NCI-H128 (cell line): Measurements from ENCODE around the gene ACOXL.

ENCODE experiments used
- DNase-seq: peaks from one replicate; lab custom pipeline; 2025; ENCODE audit not compliant: unreplicated experiment; lab: John Stamatoyannopoulos, UW

Gene ACOXL

DNA sequence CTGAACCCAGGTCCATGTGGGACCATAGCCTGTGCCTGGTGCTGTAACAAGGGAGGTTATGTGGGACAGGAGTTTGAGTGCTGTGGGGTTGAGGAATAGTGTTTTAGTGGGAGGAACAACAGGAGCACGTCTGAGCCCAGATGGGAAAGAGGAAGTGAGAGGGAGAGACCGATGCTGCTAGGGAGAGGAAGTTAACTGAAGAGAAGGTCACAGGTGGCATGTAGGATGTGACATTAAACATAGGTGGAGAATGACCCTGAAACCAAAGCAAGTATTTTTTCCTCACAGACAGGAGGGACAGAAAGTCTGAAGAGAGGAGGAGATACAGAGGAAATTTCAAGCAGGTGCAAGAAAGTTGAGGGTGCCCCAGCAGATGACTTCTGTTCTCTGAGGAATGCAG lies 87.8 kb downstream of the ACOXL start:
- DNase-seq, result no peak

DNA sequence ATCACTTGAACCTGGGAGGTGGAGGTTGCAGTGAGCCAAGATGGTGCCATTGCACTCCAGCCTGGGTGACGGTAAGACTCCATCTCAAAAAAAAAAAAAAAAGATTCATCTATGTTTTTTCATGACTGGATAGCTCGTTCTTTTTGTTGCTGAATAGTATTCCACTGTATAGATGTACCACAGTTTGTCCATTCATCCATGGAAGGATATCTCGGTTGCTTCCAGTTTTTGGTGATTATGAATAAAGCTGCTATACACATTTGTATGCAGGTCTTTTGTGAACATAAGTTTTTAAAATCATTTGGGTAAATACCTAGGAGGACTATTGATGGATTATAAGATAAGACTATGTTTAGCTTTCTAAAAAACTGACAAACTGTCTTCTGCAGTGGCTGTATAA lies 90.8 kb downstream of the ACOXL start:
- no peak for DNase-seq

DNA sequence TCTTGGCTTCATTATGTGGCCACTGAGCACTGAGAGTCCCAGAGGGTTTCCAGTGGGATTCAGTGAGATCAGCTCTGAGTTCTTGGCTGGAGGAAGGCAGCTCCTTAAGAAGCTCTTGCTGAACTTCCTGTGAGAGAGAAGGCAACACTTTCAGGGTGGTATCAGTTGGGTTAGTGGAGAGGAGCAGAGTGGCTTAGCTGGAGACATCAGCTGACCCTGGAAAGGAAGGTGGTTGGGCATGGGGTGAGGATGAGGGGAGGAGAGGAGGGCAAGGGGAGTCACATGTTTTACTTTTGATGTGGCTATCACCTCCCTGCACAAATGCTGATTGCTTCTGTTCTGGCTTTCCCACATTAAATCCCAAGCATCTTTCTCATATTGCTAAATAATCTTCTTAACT lies 95.1 kb downstream of the ACOXL start:
- no peak for DNase-seq

DNA sequence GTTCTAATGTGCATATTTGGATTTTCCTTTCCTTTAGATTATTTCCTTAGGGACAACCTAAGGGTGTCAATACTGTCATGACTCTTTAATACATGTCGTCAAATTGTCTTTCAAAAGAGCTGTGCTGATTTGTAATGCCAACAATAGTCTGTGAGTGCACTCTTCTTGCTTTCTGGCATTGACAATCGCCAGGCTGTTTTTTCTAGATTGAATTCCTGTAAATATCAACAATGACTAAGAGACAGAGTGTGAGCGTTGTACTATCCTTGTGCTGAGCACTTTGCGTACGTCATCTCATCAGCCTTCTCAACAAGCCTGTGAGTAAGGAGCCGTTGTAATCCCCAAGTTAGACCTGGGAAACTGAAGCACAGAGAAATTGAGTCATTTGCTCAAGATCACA lies 96.0 kb downstream of the ACOXL start:
- no peak for DNase-seq

DNA sequence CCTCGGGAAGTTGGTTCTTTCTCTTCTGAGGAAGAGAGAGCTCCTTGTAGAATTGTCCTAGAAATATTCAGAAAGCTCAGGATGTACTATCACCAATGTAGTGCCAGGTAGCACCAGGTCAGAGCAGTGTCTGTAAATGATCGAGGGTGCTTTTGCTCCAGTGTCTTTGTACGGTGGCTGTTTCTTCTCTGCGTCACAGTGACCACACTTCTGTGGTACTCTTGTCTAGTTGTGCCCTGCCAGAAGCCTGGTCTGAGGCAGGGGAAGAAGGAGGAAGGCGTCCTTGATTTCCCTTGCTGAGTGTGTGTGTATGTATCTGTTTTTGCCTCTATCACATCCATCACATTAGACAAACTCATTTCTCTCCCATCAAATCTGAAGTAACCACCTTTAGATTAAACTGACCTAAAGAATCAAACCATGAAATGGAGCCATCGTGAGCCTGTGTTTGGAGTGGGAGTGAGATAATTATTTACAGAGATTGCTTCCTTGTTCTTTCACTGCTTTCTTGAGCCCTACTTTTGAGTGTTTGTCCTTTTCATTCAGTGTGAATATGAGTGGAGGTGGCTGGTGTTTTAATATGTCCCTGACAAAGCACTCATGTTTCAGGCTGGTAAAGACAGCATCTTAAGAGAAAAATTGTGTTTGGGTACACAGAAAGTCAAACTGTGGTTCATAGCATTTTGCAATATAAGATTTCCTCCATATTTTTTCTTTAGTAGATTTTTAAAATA lies 97.2 kb downstream of the ACOXL start:
- no peak for DNase-seq

DNA sequence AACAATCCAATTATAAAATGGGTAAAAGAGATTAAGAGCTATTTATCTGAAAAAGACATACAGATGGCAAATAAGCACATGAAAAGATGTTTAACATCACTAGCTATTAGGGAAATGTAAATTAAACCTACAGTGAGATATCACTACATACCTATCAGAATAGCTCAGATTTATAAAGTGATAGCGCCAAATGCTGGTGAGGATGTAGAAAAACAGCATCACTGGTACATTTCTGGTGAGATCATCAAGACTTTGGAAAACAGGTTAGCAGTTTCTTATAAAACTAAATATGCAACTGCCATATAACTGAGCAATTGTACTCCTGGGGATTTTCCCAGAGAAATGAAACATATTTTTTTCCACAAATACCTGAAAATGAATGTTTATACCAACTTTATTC lies 100.4 kb downstream of the ACOXL start:
- no peak for DNase-seq

DNA sequence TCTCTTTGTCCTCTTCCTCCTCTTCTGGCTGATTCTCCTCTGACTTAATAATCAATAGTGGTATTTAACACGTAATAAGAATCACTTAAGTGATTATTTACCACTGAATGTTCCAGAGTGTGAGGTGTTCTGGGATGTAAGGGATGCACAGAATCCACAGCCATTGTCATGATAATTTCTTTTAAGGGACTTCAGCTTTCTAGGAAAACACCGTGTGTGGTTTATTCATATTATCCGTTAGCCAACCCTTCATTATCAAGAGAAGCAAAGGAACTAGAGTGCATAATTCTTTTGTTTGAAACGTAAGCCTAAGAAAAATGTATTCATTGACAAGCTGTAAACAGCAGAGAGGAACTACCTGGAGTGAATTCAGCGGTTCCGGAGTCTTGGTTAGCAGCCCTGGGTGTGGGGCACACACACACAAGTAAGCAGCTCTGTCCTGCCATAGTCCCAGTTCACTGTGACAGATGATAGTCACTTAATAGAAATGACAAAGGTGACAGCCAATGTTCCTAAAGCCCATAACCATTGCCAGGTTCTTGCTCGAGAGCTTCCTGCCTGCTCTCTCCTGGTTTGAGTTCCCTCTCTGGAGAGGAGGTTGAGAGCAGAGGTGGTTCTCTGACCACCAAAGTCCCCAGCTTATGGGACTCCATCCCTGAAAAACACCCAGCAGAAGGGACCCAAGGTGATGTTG lies 101.9 kb downstream of the ACOXL start:
- no peak for DNase-seq

DNA sequence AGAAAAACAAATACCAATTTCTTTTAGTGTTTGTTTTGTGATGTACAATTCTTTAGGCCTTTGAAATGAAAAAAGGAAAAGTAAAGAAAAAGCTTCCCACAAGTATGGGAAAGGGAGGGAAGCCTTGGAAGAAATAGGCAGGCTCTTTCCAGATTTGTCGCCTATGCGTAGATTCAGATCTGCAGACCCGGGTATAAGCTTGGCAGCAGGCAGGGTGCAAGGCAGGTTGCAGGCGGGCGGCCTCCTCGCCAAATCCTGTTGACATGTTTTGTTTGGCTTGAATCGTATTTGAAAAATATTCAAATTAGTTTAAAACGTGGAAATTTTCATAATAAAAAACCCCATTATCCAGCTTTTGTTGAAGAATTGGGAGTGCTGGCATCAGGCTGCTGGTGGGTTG lies 104.3 kb downstream of the ACOXL start:
- no peak for DNase-seq

DNA sequence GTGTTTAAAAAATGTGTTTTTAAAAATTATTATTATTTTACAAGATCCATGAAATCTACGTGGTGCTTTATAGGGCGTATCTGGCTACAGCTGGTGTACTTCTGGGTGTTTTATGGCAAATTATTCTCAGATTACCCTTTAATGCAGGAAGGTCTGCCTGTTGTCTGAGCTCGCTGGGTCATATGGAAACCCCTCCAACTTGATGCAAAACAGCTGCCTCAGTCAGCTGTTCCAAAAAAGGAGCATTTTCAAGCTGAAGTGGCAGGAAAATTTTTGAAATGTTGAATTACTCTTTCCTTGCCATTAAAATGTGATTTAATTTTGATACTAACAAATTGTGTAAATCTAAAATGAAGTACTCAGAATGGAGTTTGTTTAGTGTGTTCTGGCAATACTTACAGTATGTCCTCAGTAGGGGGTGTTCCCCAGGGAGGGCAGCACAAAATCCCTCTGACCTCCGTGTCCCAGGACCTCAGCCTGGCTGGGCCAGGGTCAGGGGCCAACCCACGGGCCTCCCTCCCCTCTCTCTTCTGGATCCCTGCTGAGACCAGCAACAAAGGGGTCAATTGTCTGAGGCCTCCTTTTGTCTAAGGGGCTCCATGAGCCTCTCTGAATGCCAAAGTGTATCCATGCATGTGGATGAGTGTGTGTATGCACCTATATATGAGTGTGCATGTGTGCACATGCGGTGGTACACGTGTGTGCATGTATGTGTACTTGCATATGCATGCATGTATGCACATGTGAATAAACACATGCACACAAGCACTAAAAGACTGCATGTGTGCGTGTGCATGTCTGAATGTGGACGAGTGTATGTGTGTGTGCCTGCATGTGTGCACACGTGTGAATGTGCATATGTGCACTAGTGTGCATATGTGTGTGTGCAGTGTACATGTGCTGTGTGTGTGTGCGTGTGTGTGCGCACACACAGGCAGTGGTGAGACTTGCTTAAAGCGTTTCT lies 105.4 kb downstream of the ACOXL start:
- no peak for DNase-seq

DNA sequence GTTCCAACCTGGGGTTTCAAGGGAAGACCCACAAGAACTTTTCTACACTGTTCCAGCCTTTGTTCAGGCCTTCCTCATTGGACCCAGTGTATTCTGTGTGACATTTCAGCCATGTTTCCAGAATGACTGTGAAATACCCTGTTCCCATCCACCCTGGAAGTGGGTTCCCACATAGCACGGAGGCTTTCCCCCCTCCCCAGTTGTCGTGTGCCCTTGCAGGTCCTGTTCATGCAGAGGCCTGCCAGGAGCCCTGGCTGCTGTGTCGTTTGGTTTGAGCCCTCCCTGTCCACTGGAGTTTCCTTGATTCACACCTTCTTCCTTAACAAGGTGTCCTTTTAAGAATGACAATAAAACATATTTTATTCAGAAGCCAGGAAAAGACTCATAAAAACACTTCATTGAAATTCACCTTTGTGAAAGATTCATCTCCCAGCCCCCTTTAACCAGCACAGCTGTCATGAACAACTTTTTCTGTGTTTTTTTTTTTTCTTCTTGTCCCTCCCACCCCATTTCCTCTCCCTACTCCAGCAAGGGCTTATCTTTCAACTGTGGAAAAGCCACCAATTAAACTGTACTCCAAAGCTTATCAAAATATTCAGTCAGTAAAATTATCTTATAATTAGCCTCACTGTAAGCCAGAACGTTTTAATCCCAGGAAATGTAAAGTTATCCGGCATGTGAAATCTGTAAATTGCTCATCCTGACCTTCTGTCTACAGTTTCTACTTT lies 106.4 kb downstream of the ACOXL start:
- DNase-seq, result no peak

DNA sequence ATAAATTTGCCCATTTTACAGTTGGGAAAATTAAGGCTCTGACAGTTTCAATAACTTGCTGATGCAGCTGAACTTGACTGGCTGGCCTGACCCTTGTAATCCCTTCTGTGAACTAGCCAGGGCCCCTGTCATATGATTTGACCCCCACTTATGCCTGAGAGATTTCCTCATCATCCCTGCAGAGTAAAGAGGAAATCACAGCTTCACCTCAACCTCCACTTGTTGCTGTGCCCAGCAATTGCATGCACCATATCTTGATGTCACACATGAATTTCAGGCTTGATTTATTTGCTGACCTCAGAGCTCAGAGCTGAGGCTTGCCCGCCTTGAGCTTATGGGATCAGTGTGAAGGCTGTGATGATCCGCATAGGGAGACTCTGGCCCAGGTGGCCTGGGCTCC lies 108.1 kb downstream of the ACOXL start:
- DNase-seq, result no peak

DNA sequence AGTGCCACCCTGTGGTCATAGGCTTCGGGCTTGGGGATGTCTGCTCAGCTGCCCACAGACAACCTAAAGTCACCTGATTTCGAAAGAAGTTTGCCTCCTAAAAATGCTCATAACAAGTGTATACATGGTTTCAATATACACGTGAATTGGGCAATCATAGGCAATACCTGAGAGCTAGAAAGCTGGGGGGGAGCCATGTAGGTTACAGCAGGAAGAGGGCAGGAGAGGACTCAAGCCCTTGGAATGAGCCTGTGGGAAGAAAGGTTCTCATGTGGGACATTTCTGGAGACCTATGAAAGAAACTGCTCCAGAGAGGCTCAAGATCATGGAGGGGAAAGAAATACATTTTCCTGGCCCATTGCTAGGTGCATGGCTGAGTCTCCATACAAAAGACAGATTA lies 109.7 kb downstream of the ACOXL start:
- DNase-seq, result no peak

DNA sequence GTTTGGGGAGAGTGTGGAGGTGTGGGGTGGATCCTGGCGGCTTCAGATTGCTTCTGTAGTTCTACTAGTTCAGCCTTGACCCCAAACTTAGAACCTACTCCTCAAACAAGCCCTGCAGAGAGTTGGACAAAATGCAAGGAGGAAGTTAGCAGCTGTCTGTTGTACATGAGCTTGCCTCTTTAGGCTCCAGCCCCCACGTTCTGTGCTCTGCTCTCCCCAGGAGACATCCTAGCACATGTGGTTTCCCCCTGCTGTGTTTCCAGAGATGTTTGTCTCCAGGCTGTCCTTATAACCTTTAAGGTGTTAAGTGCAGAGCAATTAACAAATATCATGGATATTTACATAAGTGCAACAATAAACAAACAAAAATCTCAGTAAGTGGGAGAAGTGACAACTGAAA lies 111.1 kb downstream of the ACOXL start:
- DNase-seq, result no peak

DNA sequence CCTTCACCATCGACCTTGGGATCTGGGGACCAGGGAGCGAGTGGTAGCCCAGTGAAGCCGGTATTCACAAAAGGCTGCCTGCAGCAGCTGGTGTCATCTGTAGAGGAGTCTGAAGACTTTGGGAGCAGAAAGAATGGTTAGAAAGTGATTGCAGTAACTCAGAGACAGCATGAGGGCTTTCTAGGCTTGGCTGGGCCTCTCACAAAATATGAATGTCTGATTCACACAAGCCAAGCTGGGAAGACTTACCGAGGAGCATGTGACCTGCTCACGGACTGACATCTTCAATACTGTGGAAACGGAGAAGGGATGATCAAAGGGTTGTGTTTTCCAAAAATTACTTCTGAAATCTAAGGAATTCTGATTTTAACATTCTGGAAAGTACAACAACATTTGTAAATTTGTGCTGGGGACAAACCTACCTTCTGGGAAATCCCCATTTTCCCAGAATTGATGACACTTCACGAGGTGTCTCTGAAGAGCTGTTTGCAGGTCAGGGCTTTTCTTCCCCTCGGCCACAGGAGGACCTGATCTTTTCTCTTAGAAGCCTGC lies 111.7 kb downstream of the ACOXL start:
- no peak for DNase-seq

DNA sequence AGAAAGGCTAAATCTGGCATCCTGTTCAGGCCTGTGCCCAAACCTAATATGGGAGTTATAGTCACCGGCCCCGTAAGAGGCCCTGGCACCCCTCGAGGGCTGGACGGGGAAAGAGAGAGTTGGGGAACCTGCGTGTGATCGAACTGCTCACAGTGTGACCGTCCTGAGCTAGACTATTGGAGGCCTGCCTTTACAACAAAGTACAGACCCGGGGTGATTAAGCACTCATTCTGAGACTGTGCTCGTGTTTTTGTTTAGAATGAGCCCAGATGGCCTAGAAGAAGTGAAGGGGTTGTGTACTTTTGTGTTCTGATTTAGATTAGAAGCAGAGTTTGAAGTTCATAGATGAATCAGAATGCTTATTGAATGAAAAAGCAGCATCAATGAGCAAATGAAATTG lies 115.3 kb downstream of the ACOXL start:
- no peak for DNase-seq

DNA sequence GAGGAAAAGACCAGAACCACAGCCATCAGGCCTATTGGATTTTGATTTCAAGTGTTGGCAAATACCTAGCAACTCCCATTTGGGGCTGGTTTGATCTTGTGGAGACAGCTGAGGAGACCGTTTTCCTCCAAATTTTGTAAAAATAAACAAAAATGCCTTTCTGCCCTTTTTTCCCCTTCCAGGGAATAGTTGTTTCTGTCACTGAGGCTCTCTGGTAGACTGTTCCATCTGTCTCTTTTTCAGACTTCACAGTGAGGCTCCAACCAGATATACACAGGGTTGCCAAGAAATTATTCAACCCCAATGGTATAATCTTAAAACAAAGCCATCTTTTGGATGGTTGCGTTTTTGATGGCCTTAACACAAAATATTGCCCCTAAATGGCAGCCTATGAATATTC lies 115.7 kb downstream of the ACOXL start:
- DNase-seq, result no peak

DNA sequence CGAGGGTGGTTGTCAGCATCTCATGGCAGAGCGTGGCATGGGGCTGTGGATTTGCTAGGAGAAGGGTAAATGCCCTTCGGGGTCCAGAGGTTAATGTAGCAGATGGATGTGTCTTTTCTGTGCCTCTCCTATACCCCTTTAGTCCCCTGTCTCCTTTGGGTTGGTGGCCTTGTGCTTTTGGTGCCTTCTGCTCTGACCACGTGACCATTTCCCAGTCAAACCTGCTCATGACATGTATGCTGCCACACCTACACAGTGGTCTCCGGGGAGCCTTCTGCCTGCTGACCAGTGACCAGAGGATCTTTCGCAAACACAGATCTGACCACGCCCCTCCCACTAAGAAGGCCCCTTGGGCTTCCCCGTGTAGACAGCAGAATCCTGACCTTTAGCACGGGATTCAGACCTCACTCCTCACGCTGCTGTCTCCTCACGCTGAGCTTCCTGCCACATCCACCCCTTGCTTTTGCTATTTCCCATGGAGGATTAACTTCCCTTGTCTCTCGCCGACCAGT lies 116.2 kb downstream of the ACOXL start:
- no peak for DNase-seq

DNA sequence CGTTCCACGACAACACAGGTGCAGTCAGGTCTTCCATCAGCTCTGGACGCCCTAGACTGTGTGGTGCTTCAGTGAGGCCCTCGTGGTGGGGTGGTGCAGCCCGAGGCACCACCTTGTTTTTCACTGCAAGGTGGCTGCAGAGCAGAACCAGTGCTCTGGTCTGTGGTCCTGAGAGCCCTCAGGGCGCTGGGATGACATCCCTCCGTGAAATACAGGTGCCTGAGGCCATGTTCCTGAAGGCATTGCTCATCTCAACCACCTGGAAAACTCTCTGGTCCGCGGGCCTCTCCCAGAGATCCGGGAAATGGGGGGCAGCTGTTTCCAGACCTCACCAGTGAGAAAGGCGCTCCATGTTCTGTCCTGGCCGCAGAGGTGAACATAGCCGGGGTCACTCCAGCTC lies 119.2 kb downstream of the ACOXL start:
- no peak for DNase-seq

DNA sequence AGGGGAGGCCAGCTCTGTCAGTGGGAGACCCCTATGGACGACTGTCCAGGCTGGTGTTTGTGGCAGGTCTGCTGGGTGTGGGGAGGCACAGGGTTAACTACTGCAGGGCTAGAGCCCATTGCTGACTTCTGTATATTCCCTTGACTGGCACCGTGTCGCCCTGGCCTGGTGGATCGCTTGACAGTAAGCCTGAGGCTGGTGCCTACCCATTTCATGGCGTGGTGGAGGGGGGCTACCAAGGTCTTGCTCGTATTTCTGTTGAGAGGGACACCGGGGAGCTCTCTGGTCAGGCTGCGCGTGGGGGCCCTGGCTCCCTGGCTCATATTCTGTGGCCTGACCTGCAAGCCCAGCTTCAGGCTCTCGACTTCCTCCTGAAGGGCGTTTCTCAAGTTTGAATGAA lies 119.7 kb downstream of the ACOXL start:
- DNase-seq, result no peak

DNA sequence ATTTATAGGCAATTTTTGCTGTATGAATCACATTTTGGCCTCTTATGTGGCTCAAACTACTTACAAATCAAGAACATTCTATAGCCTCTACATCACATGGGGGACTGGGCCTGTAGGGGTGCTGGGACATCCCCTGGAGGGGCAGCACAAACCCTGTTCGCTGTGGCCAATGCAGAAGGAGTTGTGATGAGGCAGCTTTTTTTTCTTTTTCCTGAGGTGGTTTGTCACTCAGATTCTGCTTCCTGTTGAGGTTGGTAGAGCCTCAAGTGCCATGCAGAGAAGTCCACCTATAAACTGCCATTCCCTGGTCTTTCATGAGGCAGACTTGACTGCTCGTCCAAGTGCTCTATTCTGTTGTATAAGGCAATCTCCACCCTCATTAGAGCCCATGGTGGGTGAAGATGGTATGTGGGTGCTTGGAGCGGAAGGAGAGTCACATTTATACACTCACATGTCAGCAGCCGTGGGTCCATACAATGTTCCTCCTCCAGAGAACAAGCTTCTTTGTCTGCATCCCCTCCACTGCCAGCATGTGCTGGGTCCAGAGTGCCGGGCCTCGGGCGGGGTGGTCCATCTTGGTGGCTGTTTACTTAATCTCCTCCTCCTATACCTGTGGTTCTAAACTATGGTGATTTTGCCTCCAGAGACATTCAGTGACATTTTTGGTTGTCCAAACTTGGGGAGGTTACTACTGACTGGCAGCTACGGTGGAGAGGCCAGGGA lies 120.3 kb downstream of the ACOXL start:
- DNase-seq, result no peak
